Measurements from ENCODE around the gene IGFL4.

The IGFL4 gene

DNA sequence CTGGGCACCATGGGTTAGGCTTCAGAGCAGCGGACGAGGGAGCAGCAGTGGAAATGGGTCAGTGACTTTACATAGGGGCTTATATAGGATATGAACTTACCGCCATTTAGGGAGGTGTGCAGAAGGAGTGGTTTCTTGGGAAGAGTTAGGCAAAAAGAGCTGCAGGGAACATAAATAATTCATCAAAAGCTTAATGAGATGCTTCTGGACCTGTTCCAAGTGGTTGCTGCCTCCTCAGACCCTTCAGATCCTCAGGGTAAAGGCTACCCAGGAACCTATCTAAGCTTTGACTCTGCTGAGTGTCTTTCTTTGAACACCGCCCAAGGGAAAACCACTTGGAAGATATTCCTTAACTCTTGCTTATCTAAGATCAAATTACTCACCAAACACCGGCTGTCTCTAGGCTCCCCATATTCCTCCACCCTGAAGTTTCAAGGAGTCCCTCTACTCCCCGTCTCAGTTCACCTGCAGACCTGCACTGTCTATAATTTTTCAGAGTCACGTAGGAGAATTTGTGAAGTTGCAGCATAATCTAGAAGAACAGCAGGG is at the start of gene IGFL4:
IGFL4 (minus strand) TSS at position 51 of the 549 bp plus-strand sequence; CDS start at position 11, 40 bp downstream.
- peaks cover 25% of the 10 kb centered on the region for H3K27me3 ChIP-seq (ENCODE audit: insufficient read depth, poor library complexity, severe bottlenecking)
- TF ChIP-seq, protein P1, sequence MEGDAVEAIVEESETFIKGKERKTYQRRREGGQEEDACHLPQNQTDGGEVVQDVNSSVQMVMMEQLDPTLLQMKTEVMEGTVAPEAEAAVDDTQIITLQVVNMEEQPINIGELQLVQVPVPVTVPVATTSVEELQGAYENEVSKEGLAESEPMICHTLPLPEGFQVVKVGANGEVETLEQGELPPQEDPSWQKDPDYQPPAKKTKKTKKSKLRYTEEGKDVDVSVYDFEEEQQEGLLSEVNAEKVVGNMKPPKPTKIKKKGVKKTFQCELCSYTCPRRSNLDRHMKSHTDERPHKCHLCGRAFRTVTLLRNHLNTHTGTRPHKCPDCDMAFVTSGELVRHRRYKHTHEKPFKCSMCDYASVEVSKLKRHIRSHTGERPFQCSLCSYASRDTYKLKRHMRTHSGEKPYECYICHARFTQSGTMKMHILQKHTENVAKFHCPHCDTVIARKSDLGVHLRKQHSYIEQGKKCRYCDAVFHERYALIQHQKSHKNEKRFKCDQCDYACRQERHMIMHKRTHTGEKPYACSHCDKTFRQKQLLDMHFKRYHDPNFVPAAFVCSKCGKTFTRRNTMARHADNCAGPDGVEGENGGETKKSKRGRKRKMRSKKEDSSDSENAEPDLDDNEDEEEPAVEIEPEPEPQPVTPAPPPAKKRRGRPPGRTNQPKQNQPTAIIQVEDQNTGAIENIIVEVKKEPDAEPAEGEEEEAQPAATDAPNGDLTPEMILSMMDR (IDR thresholded peaks at IDR 0.05; ENCODE audit: poor library complexity, severe bottlenecking) = no peak
- no peaks in the 10 kb centered on the region for H3K36me3 ChIP-seq (ENCODE audit: low read depth)
- no peak for DNase-seq (ENCODE audit: low spot score)
- no peak within 1 kb of the TSS for H3K27ac ChIP-seq (ENCODE audit: poor library complexity, severe bottlenecking)
- no peaks in the 10 kb centered on the region for H3K9me3 ChIP-seq (ENCODE audit: severe bottlenecking)
- ATAC-seq (ENCODE audit: low read depth) = peak; percentile 89
- no peak within 1 kb of the TSS for H3K4me3 ChIP-seq (ENCODE audit: severe bottlenecking)
- H3K4me1 ChIP-seq (ENCODE audit: insufficient read depth, poor library complexity, severe bottlenecking) = no peaks in the 10 kb centered on the region

DNA sequence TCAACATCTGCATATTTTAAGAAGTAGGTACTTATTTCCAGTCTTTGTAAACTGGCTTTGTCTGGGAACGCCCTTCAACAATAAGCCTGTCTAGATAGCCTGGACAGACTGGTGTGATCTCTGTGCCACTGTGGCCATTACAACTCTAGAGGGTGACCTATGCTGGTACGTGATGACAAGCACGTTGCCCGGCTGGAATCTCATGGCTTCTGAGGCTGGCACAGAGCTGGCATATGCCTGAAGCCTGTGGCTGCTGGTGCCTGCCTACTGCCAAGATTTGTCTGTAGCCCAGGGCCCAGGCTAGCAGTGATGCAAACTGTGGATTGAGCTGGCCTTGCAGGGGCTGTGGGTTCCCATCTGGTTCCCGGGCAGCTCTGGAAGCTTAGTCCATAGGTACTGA is 49.6 kb upstream of the IGFL4 start:
- DNase-seq (ENCODE audit: low spot score) (no peak), ATAC-seq (ENCODE audit: low read depth) (no peak)
- no peaks in the 10 kb centered on the region for H3K27me3 ChIP-seq (ENCODE audit: insufficient read depth, poor library complexity, severe bottlenecking)
- H3K9me3 ChIP-seq (ENCODE audit: severe bottlenecking) = peaks cover 9% of the 10 kb centered on the region
- TF ChIP-seq, protein P1 (IDR thresholded peaks at IDR 0.05; ENCODE audit: poor library complexity, severe bottlenecking) = no peak
- H3K4me3 ChIP-seq (ENCODE audit: severe bottlenecking) = no peak overlapping the region
- H3K27ac ChIP-seq (ENCODE audit: poor library complexity, severe bottlenecking) = no peak overlapping the region
- H3K4me1 ChIP-seq (ENCODE audit: insufficient read depth, poor library complexity, severe bottlenecking) = no peaks in the 10 kb centered on the region
- no peaks in the 10 kb centered on the region for H3K36me3 ChIP-seq (ENCODE audit: low read depth)

DNA sequence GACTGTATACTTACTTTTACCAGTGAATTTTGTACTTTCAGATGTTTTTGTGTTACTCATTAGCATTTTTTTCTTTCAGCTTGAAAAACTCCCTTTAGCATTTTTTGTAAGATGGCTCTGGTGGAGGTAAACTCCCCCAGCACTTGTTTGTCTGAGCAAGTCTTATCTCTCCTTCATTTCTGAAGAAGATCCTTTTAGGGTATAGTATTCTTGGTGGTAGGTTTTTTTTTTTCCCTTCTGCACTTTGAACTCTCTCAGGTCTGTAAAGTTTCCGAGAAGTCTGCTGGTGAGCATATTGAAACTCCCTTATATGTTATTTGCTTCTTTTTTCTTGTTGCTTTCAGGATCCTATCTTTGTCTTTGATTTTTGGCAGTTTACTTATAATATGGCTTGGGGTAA is 48.6 kb upstream of the IGFL4 start:
- TF ChIP-seq, protein P1 (IDR thresholded peaks at IDR 0.05; ENCODE audit: poor library complexity, severe bottlenecking) = no peak
- peaks cover 12% of the 10 kb centered on the region for H3K9me3 ChIP-seq (ENCODE audit: severe bottlenecking)
- no peak for ATAC-seq (ENCODE audit: low read depth)

DNA sequence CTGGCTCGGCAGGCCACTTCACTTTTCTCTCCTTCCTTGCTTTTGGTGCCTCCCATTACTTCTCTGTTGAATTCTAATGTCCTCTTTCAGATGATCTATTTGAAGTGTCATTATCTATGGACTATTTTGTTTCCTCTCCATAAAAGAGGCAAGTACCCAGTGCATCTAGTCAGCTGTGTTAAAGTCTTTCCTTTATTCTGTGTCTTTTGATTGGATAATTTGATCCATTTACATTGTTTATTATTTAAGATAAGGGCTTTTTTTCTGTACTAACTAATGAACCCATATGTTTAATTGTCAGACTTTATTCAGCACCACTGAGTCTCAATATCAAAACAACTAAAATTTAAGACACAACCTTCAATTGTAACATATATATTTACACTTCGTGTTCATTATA is 47.3 kb upstream of the IGFL4 start:
- no peak for DNase-seq (ENCODE audit: low spot score)
- Histone ChIP-seq H3K4me3 (ENCODE audit: severe bottlenecking) (no peak overlapping the region), H3K9me3 (ENCODE audit: severe bottlenecking) (peaks cover 12% of the 10 kb centered on the region), H3K36me3 (ENCODE audit: low read depth) (no peaks in the 10 kb centered on the region), H3K27ac (ENCODE audit: poor library complexity, severe bottlenecking) (no peak overlapping the region), H3K4me1 (ENCODE audit: insufficient read depth, poor library complexity, severe bottlenecking) (no peaks in the 10 kb centered on the region), H3K27me3 (ENCODE audit: insufficient read depth, poor library complexity, severe bottlenecking) (no peaks in the 10 kb centered on the region)
- ATAC-seq (ENCODE audit: low read depth) = no peak
- TF ChIP-seq, protein P1 (IDR thresholded peaks at IDR 0.05; ENCODE audit: poor library complexity, severe bottlenecking) = no peak

More for the DNA sequence above, 48.6 kb upstream of the IGFL4 start:
- no peak overlapping the region for H3K4me3 ChIP-seq (ENCODE audit: severe bottlenecking)
- no peak overlapping the region for H3K27ac ChIP-seq (ENCODE audit: poor library complexity, severe bottlenecking)
- H3K4me1 ChIP-seq (ENCODE audit: insufficient read depth, poor library complexity, severe bottlenecking) = no peaks in the 10 kb centered on the region
- H3K27me3 ChIP-seq (ENCODE audit: insufficient read depth, poor library complexity, severe bottlenecking) = no peaks in the 10 kb centered on the region
- no peak for DNase-seq (ENCODE audit: low spot score)
- H3K36me3 ChIP-seq (ENCODE audit: low read depth) = no peaks in the 10 kb centered on the region

DNA sequence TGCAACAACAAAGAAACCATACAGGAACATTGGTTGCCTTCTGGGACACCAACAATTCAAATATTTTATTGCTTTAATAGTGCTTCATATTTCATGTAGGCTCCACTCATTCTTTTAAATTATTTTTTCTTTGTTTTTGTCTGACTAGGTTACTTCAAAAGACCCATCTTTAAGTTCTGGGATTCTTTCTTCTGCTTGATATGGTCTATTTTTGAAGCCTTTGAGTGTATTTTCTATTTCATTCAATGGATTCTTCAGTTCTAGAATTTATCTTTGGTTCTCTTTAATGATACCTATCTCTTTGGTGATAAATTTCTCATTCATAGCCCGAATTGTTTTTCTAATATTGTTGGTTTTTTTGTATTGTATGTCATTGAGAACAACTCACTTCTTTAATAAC is 45.1 kb upstream of the IGFL4 start:
- no peaks in the 10 kb centered on the region for H3K36me3 ChIP-seq (ENCODE audit: low read depth)
- H3K9me3 ChIP-seq (ENCODE audit: severe bottlenecking) = peaks cover 12% of the 10 kb centered on the region
- TF ChIP-seq, protein P1 (IDR thresholded peaks at IDR 0.05; ENCODE audit: poor library complexity, severe bottlenecking) = no peak
- DNase-seq (ENCODE audit: low spot score) = no peak
- H3K27ac ChIP-seq (ENCODE audit: poor library complexity, severe bottlenecking) = no peak overlapping the region
- ATAC-seq (ENCODE audit: low read depth) = no peak
- H3K27me3 ChIP-seq (ENCODE audit: insufficient read depth, poor library complexity, severe bottlenecking) = no peaks in the 10 kb centered on the region
- H3K4me1 ChIP-seq (ENCODE audit: insufficient read depth, poor library complexity, severe bottlenecking) = peaks cover 4% of the 10 kb centered on the region
- H3K4me3 ChIP-seq (ENCODE audit: severe bottlenecking) = no peak overlapping the region

Data from RWPE2 (cell line).